Stimulated activated CD4-positive, alpha-beta T cell treated with anti-CD3 and anti-CD28 coated beads, Interleukin-4, amount 100 ng/mL, for 48 hours (primary cell): ENCODE data around the gene ZNF480.
"Not testable (repeated sequence)": the region's sequence is repeated elsewhere in the genome, so short reads cannot be mapped to it uniquely, and the experiment has no call there.

Experiments
- DNase-seq, 2 donors: peaks; one replicate each; pipeline ENCODE4 v3.0.0-alpha.2; 2020; ENCODE audit warnings: low read depth in 2 of 2

Gene ZNF480

GRCh38 chr19:52336791-52337381 lies 39.9 kb downstream of the ZNF480 start:
- no peak for DNase-seq

GRCh38 chr19:52339022-52339421 lies 42.1 kb downstream of the ZNF480 start:
- DNase-seq, result not testable (repeated sequence)

- DNase-seq, result peak; percentile 24 to 28
Observed at GRCh38 chr19:52343548-52343947, 46.6 kb downstream of the ZNF480 start.

GRCh38 chr19:52345162-52345561 lies 48.2 kb downstream of the ZNF480 start:
- DNase-seq, result no peak

GRCh38 chr19:52351512-52351911 lies 54.5 kb downstream of the ZNF480 start:
- DNase-seq, result no peak

- DNase-seq, result no peak
Observed at GRCh38 chr19:52366414-52366824, 69.5 kb downstream of the ZNF480 start.

- peak; percentile 88 to 90 for DNase-seq
Observed at GRCh38 chr19:52369559-52370340, 72.8 kb downstream of the ZNF480 start, which contains the start of gene ZNF880. Gene ZNF880 (plus strand): TSS chr19:52369923. CDS start chr19:52369966, 43 bp downstream.

GRCh38 chr19:52370341-52370710 lies 73.4 kb downstream of the ZNF480 start:
- DNase-seq, result no peak
